ENCODE data around the gene TNC.

The TNC gene

DNA sequence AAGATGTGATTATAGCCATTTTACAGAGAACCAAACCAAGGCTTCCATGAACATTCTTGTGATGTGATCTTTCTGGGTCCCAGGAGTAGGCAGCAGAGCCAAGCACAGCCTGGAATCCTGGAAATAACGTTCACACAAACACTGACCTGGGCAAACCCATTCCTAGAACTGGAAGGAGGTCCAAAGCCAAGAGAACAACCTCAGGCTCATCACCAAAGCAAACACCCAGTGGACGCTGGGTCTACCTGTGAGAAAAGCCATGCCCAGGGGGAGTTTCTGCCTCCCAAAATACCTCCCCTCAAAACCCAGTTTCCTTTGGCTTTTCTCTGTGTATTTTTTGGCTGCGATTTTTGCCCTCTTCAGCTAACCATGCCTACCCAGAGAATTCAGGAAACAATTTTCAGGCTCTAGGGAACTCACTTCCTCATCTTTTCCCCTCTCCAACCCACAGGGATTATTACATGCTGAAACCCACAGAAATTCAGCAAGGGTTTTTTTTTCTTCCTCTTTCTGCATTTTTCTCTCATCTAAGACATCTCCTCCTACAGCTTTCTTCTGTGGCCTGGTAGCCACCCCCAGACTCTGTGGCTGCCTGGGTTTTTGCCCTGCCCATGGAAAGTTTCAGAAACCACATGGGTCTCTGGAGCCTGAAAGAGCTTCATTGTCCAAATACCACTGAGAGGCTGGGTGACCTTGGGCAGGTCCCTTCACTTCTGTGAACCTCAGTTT lies 75.0 kb downstream of the TNC start:
- no peak for DNase-seq

DNA sequence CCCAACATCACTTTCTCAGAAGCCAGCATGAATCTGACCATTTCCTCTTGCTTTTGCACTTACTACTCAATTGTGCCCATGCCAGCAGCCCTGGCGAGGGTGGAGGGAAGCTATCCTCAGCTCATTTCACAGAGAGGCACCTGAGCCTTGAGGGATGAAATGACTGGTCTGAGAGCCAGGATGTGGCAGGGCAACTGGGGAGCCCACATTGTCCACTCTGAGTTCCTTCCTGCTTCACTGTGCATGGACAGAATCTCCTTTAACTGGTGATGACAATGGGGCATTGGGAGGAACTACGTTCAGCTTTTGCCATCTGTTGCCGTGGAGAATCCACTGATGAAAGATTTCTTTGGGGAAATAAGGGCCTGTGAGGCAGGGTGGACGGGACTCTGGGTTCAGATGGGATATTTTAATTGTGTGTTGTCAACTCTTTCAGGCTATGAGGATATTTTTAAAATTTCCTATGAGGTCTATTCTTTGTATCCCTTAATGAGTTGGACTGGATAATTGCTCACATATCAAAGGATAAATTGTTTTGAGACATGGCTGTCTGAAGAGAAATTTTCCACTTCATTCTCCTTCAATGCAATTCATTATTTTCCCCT lies 78.3 kb downstream of the TNC start:
- DNase-seq, result no peak

DNA sequence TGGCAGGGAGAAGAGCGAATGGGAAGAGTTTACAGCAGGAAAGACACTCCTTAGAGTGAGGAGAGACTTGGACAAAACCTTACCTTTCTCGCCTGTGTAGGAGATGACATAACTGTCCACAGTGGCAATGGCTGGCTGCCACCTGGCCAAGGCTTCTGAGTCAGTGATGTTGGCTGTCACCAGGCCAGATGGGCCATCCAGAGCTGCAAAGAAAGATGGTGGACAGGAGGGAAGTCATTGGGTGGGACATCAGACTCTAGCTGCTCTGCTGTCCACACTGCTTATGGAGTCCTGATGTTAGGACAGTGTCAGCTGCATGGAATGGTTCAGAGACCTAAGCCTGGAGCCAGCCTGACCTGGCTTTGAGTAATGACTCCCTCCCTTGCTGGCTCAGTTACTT lies 79.8 kb downstream of the TNC start:
- no peak for DNase-seq

DNA sequence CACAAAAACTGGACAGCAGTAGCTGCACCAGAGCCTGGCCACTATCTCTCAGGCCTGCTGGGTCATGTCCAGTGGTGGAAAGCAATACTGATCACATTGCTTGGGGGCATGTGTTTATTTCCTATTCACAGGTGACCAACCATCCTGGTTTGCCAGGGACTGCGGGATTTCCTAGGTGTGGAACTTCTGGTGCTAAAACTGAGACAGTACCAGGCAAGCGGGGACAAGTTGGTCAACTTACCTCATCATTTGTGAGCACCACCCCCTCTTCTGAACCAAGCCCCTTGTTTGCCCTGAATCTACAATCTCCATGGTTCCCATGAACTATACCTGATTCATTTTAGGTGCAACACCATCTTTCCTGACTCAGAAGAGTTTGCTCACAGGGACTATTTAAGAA lies 81.3 kb downstream of the TNC start:
- no peak for DNase-seq

DNA sequence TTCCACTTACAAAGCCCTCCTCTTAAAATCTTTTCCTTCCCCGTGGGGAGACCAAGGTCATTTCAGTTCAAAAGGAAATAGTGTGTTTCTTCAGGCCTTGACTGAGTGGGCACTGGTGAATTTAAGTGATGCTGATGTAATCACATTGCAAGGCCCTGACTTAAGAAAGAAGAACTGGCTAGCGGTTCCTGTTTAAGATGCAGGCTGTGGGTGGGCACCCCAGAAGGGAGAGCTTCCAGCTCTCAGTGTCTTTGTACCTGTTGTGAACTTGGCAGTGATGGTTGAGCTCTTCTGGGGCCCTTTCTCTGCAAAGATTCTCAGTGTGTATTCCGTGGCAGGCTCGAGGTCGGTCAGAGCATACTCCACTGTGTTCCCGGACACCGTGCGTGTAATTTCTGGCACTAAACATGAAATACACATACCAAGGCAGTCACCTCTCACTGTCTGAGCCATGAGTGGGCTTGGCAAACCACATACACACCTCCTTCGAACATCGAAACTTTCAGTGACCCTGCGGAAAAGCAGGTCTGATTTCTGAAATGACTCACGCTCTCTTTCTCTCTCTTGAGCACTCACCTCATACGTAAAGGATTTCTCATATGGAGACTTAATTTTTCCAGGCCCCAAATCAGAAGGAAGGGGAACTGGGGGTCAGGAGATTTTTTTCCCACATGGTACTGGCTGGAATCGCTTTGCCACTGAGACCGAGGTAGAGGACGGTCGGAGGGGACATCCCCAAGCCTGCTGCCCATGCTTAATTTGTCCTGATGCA lies 81.9 kb downstream of the TNC start:
- no peak for DNase-seq

DNA sequence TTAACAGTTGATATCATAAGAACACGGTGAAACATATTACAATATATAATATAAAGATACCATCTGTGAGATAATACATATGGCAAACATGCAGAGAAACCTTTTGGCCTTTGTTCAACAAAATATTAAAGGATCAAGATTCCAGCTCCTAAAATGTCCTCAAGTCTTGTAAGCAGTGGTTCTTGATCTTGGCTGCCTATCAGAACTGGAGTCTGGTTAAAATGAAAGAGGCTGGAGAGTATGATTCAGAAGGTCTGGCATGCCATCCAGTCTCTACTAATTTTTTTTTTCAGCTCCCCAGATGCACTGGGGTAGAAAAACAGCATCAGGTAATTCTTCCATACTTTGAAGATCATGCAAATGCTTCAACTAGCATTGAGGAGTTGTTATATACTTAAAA lies 83.2 kb downstream of the TNC start:
- no peak for DNase-seq

DNA sequence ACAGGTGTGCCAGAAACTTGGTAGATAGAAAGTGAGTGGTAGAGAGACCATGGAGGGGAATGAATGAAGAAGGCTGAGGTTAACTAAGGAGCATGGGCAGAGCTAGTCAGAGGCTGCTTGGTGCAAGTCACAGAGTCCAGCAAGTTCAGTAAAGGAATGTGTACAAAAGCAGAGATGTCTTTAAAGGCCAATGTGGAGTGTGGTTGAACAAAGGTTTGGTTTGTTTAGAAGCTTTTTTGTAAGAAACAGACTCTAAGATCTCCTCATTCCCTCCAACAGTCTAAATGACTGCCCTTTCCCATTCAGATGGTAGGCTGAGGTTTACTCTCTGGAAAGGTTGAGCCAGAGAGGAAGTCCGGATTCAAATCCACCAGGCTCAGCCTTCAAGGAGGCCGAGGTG lies 84.2 kb downstream of the TNC start:
- no peak for DNase-seq

DNA sequence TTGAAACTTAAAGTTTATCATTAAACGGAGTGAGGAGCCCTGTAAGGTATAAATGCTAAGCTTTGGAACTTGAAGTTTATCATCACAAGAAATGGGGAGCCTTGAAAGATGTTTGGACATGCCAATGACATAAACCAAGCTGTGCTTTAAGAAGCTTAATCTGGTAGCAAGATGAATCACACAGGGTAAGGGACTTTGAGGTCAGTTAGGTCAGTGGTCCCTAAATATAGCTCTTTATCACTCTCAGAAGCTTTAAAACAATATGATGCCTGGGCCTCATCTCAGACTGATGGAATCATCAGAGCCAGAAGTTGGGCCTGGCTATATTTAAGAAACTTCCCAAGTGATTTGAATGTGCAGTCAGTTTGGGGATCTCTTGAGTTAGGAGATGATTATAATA lies 85.7 kb downstream of the TNC start:
- DNase-seq, result no peak

DNA sequence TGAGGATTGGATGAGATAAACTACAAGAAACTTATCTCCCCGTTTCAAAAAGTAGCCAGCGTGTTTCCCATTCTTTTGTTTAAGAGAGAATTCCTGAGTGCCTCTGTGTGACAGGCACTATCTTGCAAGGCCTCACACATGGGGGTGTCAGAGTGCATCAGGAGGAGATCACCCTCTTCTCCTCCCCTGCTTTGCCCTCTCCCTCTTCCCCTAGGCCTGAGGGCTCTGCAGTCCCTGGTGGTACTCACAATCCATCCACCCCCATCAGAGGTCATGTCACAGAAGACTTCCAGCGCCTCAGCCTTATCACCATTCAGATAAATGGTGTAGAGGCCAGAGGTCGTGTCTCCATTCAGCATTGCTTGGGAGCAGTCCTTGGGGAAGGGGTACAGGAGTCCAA lies 88.0 kb downstream of the TNC start:
- no peak for DNase-seq

DNA sequence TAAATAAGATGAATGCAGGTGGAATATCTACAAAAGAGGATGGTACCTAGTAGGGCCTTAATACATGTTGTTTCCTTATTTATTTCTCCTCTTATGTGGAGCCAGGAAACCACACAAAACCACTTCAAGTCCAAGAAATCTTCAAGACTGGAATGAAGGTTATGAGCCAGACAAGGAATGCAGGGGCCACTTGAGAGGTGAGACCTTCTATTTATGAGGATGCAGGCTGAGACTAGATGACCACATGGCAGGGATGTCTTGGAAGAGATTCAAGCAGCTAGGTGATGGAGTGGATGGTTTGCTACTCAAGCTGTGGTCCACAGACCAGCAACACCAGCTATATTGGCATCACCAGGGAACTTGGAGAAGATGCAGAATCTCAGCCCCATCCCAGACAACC lies 92.2 kb downstream of the TNC start:
- DNase-seq, result no peak

DNA sequence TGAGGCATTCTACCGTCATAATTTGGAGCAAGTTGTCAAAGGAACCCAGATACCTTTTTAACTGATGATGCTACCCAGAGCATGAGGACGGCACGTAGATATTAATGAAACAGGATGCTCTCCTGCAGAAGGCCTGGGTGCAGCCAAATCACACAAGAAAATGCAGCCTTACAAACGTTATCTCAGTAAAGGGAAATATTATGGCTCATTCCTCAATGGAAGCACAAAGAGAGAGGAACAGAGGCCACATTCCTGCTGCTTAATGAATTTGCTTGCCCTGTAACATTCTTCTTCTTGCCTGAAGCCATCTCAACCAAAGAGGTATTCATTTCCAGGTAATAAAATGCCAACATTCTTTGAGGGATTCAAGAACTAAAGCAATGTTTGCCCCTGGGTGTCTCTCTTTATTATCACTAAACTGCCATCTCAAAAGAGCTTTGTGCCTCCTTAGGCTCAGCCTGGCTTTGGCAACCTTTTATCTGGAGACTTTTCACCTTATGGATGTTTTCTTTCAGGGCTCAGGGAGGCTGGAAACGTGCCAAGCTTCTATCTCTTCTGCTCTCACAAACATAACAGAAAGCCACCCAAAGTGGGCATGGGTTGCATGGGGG lies 92.9 kb downstream of the TNC start:
- DNase-seq, result no peak

DNA sequence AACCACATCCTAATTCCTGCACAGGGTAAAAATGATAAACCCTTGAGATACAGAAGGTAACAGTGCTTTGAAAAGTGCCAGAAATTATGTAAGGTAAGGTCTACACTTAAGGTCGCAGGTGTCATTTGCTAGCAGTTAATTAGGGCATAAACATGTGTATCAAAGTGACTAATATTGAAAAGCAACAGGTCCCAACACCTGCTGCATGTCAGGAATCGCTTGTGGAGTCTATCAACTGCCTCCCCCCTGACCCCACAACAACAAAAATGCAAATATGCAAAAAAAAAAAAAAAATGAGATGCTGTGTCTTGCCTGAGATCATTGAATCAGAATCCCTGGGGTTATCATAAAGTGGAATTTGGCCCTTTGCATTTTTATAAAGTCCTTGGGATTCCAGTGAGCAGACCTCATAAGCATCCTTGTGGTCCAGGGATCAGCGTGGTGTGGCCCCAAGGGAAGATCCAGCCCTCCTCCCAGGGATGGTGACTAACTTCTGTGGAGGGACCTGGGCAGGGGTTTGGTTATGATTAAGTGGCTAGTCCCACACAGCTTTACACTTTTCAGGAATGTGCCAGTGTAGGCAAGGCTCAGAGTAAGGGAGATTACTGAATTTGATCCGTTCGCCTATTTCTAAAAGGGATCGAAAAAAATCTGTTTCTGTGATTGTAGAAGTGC lies 95.1 kb downstream of the TNC start:
- no peak for DNase-seq

DNA sequence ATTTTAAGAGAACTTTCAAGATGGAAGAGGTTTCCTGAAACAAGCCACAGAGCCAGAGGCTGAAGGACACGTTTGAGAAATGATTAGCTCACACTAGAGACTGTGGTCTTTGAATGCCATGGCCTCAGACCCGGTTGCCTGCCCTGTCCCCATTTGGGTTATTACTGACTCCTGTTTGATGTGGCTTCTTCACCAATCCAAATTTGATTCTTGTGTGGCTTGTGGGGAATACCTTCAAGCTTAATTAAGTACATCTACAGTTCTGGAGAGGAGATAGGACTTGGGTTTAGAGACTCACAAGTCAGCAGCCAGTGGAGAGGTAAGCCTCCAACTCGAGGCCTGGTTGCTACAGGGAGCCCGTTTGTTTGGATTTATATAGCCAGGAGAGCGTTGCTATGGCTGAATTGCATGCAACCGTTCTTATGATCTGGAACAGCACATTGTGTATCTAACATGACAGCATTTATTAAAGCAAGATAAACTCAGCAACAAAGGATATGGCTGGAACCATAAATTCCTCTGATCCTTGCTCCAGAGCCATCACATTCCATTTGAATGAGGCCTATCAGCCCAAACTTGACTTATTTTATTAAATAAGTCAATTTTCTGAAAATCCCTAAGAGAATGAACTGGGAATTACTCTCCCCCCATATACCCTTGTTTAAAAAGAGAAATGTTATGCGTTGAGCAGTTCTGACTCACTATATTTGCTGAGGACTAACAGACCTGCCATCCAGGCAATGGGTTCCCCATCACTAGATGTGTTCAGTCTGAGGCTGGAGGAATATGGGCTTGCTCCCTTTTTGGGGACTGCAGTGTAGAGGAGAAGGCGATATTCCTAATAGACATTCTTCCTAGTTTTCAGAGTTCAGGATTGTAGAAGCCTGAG lies 99.2 kb downstream of the TNC start:
- DNase-seq, result no peak

DNA sequence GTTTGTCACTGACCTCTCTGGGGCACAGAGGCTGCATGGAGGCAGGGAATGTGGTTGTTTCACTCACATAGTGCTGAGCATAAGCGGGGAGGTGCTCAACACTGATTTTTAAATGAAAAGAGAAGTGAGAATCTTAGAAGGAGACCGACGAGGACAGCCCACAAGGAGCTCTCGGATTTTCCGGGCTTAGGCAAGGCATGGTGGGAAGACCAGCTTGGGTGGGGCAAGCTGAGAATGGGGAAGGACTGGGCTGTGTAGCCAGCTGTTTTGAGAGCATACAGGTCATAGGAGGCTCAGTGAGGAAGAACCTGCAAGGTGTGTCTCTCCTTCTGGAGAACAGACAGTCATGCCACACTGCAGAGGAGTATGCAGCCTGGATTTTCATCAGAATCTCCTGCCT lies 101.6 kb downstream of the TNC start:
- no peak for DNase-seq

DNA sequence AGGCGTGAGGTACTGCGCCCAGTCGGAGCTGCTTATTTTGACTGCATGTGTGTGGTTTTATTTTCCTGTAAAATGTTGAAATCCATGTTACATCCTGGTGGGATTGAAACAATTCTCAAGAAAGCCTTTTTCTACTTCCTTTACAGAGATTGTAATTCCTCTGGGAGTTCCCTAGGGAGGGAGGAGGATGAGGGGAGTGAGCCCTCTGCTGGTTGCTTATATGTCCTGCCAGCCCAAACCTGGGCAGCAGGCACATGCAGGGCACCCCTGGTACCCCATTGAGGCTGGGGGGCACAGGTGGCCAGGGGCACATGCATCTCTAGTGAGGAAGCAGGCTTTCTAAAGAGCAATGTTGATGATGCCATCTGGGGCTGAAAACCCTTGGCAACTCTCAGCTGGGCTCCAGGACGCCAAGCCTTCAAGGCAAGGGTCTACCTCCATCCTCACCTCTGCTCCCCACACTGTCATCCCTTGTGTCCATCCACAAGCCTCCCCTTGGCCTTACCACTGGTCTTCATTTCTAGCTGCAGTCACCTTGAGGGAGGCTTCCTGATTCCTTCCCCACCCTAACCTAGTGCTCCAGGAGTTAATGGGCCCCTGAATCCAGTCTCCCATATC lies 102.8 kb downstream of the TNC start:
- peak; percentile 26 for DNase-seq

DNA sequence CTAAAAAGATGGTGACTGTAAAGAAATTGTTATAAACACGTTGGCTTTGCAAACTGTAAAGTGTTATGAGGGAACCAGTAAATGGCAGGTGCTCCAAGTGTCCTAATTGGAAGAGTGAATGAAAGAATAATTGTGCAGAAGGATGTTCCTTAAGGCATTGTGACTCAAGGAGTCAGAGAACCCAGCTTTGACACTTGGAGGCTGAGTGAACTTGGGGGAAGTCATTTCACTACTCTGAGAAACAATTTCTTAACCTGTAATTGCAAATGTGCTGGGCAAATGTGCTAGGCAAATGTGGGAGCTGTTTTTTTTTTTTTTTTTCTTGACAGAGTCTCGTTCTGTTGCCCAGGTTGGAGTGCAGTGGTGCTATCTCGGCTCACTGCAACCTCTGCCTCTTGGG lies 103.5 kb downstream of the TNC start:
- DNase-seq, result no peak

DNA sequence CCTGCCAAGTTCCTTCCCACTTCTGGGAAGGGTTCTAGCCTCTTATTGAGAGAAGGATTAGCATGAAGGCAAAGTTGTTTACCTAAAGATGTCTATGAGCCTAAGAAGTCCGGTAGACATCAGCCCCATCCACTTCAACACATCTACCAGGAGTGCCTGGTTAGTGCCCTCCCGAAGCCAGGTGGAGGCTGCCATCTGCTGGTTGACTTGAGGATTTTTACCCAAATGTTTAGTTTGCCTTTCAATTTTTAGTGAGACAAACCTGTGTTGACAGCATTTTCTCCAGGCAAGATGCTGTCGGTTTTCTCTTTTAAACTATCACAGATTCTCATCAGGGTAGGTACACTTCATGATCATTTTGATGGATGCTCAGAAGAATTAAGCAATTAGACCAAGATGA lies 104.0 kb downstream of the TNC start:
- peak; percentile 46 for DNase-seq

DNA sequence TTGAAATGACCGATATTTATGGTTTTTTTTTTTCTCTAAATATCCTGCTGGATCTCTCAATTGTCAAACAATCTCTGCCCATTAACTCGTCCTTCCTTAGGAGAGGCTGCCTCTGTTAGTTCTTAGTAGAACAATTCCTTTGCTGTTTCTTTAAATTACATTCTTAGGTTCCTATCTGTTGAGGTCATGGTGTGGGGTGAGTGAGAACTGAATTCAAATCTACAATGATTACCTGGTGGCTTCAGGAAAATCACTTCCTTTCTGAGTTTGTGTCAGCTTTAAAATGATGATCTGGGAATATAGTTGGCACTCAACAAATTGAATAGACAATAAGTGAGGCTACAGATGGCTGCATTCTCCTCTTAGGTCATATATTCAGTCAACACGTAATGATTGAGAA lies 105.5 kb downstream of the TNC start:
- no peak for DNase-seq

DNA sequence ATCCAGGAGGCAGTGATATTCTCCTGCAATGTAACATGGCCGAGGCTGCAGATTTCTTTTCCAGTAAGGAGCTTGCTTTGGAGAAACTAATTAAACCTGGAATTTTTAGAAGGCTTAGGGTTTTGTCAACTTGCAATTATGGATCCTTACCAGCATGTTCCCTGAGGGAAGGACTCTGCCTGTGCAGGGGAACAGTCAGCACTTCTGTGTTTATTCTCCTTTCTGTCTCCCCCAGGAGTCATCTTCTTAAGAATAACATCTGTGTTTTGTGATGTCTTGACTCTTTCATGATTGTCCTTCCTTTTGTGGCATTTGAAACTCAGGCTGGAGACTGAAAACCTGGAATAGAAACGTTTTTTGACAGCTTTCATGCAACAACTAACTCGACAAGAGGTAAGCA lies 107.1 kb downstream of the TNC start:
- no peak for DNase-seq

DNA sequence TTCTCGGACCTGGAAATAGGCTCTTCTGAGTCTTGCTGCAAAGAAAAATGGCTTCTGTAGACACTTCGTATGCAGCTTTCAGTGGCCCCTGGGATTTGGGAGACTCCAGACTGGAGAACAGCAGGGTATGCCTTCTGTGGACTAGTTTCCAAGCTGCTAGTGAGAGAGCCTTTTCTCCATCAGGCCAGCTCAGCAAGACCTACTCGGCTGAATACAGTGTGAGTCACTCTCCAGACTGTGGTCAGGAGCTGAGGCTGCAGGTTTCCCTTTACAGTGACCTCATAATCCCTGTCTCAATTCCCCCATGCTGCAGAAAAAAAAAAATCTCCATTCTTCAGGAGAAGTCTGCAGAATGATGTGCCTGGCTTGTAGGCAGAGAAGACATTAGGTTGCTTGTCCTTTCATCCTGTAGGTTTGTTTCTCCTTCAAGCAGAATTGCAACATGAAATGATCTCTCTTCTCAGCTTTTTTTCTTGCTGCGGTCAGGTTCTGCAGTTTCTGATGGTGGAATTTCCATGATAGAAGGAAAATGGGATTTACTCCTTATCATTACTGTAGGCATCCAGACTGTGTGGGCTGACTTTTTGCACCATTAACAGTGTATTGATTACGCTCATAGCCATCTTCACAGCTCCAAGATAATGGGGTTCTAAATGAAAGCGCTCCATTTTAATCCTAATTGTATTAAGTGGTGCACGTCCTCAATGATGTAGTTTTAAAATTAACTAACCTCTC lies 109.3 kb downstream of the TNC start:
- DNase-seq, result no peak

DNA sequence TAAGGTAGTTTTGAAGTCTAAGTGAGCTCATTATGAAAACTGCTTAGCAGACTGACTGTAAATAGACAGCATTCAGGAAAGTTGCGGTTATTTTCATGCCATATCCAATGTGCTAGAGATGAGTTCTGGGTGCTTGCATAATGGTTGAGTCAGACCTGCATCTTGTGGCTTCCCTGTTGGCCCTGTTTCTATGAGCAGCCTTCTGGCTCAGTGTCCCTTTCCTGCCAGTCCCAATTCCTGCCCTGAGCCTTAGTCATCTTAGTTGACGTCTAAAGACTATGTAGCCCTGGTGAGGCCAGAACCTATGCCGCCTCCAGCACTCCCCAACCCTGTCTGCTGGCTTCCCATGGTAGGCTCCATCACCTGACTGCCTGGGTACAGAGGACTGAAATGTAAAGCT lies 111.3 kb downstream of the TNC start:
- DNase-seq, result no peak
